HL-60/S4 (cell line): ENCODE data around the gene ST3GAL5.
"Not testable (repeated sequence)": the region's sequence is repeated elsewhere in the genome, so short reads cannot be mapped to it uniquely, and the experiment has no call there.

Experiments
- in situ Hi-C: fragments of 300-500 bp; cut with MboI; formaldehyde crosslinking; loops from 2 replicates; pipeline ENCODE4 v1.14.3; 2022; ENCODE audit warnings: low sequenced_read_pairs

ST3GAL5 gene

GRCh38 chr2:85894554-85895278 is 5.9 kb upstream of the ST3GAL5 start:
- in situ Hi-C loops = not testable (repeated sequence)

DNA sequence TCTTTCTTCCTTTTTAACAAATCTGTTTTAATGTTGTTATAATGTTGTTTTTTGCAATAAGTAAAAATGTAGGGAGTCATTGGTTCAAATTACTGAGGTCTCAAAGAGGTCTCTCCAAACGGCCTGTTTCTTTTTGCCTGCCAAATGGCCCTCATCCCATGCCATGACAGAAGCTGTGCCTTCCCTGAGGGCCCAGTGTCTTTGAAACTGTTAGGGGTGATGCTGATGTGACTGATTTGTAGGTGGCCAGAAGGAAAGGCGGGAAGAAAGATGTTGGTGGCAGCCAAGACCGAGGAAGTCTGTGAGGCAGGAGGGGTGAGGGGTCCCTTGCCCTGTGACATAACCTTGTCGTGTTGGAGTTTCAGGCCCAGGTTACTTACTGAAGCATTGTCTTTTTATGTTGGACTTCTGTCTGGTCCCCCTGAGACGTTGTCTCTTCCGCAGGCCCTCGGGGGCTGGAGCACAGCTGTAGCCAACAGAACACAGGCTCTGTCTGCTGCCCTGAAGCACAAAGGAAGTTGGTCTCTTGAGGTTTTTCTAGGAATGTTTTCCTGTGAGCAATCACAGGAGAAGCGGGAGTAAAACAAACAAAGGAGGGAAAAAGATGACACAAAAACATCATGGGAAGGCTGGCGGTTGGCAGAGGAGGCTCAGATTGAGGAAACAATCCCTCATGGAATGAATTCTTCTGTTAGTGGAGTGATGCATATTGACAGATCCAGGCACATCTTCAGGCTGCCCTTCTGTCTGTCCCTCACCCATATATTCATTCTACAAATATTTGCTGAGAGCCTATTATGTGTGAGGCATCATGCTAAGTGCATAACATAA is 4.9 kb upstream of the ST3GAL5 start:
- in situ Hi-C loops = no loop called here

DNA sequence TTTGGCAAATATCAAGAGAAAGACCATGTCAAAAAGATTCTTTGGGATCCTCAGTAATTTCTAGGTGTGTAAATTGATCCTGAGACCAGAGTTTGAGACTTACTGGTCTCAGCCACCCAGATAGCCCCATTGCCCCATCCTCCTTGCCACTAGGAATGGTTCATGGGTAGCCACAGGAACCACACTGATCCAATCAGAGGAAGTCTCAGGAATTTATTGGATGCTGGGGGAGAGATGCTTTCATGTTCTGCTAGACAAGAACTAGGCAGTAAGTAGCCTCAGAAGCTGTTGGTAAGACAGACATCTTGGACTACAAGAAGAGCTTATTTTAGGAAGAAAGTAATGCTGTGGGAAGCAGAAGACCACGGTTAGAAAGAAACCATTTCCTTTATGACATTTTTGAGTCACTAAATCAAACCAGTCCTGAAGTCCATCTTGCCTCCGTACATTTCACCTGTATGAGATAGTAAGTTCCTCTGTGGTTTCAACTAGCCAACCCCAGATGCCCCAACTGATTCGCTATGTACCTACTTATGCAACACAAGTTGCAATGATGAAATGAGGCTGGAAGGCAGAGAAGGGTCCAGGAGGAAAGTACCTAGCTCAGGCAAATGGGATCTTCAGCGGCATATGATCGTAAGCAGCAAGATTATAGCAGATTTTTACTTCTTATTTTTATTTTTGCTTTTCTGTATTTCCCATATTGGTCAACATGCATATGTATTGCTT is 3.6 kb upstream of the ST3GAL5 start:
- in situ Hi-C loops = no loop called here

GRCh38 chr2:85890522-85891176 is 1.9 kb upstream of the ST3GAL5 start:
- in situ Hi-C loops = no loop called here

GRCh38 chr2:85889627-85890281 is 964 bp upstream of the ST3GAL5 start:
- in situ Hi-C loops = no loop called here

GRCh38 chr2:85888020-85888683 is 638 bp downstream of the ST3GAL5 start:
- in situ Hi-C loops = no loop called here

GRCh38 chr2:85887566-85888019 is 1.2 kb downstream of the ST3GAL5 start:
- in situ Hi-C loops = no loop called here

DNA sequence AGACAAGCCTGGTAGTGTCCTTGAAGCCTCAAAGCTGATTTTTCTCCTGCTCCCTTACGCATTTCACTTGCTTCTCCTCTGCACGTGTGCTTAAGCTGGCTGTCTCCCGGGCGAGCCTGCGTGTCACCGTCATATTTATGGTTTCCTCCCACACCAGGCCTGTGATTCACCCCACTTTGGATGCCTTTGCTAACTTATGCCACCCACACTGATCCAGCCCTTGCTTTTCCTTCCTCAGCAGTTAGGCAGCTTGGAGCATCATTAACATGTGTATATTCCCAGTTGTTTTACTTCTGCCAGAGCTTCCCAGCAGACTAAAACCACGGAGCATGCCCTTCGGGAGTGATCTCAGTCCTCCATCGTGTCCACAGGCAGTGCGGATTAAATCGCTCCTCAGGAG is 2.2 kb downstream of the ST3GAL5 start:
- in situ Hi-C loops = no loop called here

GRCh38 chr2:85886141-85886540 is 2.6 kb downstream of the ST3GAL5 start:
- in situ Hi-C loops = no loop called here

DNA sequence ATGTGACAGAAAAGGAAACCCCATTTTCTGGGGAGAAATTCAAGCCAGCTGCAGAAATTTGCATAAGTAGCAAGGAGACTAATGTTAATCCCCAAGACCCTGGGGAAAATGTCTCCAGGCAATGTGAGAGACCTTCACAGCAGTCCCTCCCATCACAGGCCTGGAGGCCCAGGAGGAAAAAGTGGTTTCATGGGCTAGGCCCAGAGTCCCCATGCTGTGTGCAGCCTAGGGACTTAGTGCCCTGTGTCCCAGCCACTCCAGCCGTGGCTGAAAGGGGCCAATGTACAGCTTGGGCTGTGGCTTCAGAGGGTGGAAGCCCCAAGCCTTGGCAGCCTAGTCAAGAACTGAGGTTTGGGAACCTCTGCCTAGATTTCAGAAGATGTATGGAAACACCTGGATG is 7.0 kb downstream of the ST3GAL5 start:
- in situ Hi-C loops = not testable (repeated sequence)

DNA sequence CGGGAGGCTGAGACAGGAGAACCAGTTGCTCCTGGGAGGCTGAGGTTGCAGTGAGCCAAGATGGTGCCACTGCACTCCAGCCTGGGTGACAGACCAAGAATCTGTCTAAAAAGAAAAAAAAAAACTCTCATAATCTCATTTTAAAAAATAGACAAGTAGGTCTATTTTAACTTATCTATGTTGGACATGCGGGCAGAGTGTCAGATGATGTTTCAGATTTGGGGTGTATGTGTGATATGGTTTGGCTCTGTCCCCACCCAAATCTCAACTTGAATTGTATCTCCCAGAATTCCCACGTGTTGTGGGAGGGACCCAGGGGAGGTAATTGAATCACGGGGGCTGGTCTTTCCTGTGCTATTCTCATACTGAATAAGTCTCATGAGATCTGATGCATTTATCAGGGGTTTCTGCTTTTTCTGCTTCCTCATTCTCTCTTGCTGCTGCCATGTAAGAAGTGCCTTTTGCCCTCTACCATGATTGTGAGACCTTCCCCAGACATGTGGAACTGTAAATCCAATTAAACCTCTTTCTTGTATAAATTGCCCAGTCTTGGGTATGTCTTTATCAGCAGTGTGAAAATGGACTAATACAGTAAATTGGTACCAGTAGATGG is 8.0 kb downstream of the ST3GAL5 start:
- in situ Hi-C loops = not testable (repeated sequence)

- in situ Hi-C loops = no loop called here
These were observed 9.9 kb downstream of the ST3GAL5 start for GRCh38 chr2:85878719-85879370.

GRCh38 chr2:85875350-85876050 is 13.3 kb downstream of the ST3GAL5 start:
- in situ Hi-C loops = no loop called here

DNA sequence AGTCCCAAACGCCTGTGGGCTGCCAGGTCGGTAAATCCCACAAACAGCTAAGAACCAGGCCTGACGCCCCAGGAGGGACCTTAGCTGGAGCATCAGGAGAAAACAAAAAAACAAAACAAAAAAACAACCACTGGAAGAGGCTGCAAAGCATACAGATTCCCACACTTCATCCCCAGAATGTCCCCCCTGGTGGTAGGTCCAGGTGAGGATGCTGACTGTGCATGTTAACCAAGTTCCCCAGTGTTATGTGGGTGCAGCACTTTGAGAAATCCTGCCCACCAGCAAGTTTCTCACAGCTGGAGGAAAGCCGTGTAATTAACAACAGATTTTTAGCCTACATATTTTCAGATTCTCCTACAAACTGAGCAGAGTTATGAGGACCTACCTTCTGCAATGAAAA is 15.1 kb downstream of the ST3GAL5 start:
- in situ Hi-C loops = no loop called here

- in situ Hi-C loops = no loop called here
These were observed 16.1 kb downstream of the ST3GAL5 start for GRCh38 chr2:85872536-85873161.

- in situ Hi-C loops = no loop called here
These were observed 17.2 kb downstream of the ST3GAL5 start for GRCh38 chr2:85871494-85872164.

GRCh38 chr2:85868822-85869221 is 20.0 kb downstream of the ST3GAL5 start:
- in situ Hi-C loops = no loop called here
